ENCODE results near the gene RTN3. TPM values are rescaled to one million over a fixed set of nuclear protein-coding genes. Genes with fewer than 3 reads are reported as not detected.
A peak's percentile ranks its signal among the peaks of the same experiment; 100 is the strongest.

The RTN3 gene
- total and polyA plus RNA-seq, 9 of the 15 experiments (the other 6 are each of a cell fraction or from before 2014, with no cell fraction given): 41.6 to 169 (median 93.5) TPM

DNA sequence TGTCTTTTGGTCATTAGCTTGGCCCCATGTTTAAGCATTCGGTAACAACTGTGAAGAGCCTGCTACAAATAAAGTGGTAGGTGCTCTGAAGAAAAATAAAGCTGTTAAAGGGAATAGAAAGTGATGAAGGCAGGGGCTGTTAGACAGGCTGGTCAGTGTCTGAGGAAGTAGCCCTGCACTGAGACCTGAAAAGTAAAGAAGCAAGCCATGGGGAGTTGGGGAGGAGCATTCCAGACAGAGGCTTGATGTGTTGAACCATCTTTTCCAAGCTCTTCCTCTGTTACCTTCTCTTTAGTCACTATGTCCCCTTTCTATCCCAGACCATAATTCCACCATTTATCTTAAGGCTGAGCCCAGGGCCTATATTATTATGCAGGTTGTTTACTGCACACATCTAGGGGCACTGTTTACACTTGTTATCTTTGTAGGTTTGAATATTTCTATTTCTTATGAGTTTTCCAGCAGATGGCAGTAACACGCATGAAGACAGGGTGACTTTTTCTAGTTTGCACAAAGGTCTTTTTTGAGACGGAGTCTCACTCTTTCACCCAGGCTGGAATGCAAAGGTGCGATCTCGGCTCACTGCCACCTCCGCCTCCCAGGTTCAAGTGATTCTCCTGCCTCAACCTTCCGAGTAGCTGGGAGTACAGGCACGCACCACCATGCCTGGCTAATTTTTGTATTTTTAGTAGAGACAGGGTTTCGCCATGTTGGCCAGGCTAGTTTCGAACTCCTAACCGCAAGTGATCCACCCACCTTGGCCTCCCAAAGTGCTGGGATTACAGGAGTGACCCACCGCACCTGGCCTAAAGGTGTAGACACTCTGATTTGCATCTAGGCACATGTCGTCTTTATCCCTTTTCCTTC lies 64.2 kb downstream of the RTN3 start (continued):
- no peak for TF ChIP-seq RREB1 (CRISPR knock-in tag; IDR thresholded peaks at IDR 0.05)
- no peak for TF ChIP-seq ZNF23 (CRISPR knock-in tag; IDR thresholded peaks at IDR 0.05)
- no peak for TF ChIP-seq SNIP1 (IDR thresholded peaks at IDR 0.05; ENCODE audit: low read depth)
- TF ChIP-seq HMGN3 (IDR thresholded peaks at IDR 0.05; ENCODE audit: borderline replicate concordance, extremely low read depth, insufficient read length, low read depth, low read length): no peak
- TF ChIP-seq CTCF (IDR thresholded peaks at IDR 0.05 in 2 of 3, conservative IDR thresholded peaks at IDR 0.05 in 1 of 3; ENCODE audit: insufficient read depth in 2 of 3, low read depth in 1 of 3, low read length in 3 of 3): peak; percentile 40 to 57 (median 50); a peak in 5 of 6 replicates
- TF ChIP-seq, protein P1, sequence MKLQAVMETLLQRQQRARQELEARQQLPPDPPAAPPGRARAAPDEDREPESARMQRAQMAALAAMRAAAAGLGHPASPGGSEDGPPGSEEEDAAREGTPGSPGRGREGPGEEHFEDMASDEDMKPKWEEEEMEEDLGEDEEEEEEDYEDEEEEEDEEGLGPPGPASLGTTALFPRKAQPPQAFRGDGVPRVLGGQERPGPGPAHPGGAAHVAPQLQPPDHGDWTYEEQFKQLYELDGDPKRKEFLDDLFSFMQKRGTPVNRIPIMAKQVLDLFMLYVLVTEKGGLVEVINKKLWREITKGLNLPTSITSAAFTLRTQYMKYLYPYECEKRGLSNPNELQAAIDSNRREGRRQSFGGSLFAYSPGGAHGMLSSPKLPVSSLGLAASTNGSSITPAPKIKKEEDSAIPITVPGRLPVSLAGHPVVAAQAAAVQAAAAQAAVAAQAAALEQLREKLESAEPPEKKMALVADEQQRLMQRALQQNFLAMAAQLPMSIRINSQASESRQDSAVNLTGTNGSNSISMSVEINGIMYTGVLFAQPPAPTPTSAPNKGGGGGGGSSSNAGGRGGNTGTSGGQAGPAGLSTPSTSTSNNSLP (IDR thresholded peaks at IDR 0.05; ENCODE audit: borderline replicate concordance, low read depth, low read length): no peak
- TF ChIP-seq, protein P2, sequence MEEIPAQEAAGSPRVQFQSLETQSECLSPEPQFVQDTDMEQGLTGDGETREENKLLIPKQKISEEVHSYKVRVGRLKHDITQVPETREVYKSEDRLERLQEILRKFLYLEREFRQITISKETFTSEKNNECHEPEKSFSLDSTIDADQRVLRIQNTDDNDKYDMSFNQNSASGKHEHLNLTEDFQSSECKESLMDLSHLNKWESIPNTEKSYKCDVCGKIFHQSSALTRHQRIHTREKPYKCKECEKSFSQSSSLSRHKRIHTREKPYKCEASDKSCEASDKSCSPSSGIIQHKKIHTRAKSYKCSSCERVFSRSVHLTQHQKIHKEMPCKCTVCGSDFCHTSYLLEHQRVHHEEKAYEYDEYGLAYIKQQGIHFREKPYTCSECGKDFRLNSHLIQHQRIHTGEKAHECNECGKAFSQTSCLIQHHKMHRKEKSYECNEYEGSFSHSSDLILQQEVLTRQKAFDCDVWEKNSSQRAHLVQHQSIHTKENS (CRISPR knock-in tag; IDR thresholded peaks at IDR 0.05): no peak
- TF ChIP-seq ESRRA (IDR thresholded peaks at IDR 0.05; ENCODE audit: borderline replicate concordance, low read depth): no peak
- TF ChIP-seq, protein P3, sequence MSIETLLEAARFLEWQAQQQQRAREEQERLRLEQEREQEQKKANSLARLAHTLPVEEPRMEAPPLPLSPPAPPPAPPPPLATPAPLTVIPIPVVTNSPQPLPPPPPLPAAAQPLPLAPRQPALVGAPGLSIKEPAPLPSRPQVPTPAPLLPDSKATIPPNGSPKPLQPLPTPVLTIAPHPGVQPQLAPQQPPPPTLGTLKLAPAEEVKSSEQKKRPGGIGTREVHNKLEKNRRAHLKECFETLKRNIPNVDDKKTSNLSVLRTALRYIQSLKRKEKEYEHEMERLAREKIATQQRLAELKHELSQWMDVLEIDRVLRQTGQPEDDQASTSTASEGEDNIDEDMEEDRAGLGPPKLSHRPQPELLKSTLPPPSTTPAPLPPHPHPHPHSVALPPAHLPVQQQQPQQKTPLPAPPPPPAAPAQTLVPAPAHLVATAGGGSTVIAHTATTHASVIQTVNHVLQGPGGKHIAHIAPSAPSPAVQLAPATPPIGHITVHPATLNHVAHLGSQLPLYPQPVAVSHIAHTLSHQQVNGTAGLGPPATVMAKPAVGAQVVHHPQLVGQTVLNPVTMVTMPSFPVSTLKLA (conservative IDR thresholded peaks at IDR 0.05): no peak
- no peak for TF ChIP-seq KHSRP (IDR thresholded peaks at IDR 0.05)
- no peak for TF ChIP-seq ZNF668 (CRISPR knock-in tag; IDR thresholded peaks at IDR 0.05)

Data from K562 (cell line).